Limb (tissue), 2 donors: ENCODE results near the gene COMMD1.
"Not testable (repeated sequence)": the region's sequence is repeated elsewhere in the genome, so short reads cannot be mapped to it uniquely, and the experiment has no call there.

Experiments used
- DNase-seq, 2 donors: peaks; one replicate each; pipeline ENCODE4 v3.0.0-alpha.2; 2016; ENCODE audit errors: extremely low spot score in 2 of 2

The COMMD1 gene

GRCh38 chr2:62014102-62014501, 108.6 kb downstream of the COMMD1 start:
- peak; percentile 71 to 91 for DNase-seq

GRCh38 chr2:62016957-62017356, 111.5 kb downstream of the COMMD1 start:
- DNase-seq = no peak

DNA sequence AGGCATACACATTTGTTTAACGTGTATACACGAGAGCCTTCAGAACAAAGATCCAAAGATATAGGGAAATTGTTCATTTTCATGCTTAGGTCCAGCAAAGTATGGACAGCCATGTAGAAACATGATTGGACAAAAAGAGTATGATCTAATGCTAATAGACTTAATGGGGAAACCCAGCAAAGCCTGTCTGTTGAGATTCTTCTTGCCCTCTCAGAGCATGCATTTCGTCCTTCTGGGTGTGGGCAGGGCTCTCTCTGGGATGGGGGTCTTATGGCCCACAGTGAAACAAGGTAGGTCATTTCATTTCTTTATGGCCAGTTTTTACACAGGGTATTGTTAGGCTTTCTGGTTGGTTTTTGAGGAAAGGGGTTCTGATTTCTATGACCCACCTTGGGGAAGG, 124.4 kb downstream of the COMMD1 start:
- no peak for DNase-seq

DNA sequence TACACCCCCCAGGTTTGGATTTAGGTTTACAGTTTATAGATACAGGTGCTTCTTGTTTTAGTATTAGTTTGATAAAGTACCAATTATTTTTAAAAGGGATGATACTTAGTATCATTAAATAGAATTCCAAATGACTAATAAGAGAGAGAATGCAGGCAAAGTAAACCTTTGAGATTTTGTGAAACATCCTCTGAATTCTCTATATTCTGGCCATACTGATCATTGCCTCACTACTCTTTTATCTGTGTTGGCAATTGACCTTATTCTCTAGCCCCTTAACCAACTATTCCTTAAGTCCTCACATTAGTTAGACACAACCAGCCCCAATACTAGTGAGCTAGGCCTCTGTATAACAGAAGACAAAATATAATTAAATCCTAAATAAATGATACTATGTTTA, 125.4 kb downstream of the COMMD1 start:
- DNase-seq = no peak

- no peak for DNase-seq
Observed at GRCh38 chr2:62032096-62032495, 126.6 kb downstream of the COMMD1 start.

DNA sequence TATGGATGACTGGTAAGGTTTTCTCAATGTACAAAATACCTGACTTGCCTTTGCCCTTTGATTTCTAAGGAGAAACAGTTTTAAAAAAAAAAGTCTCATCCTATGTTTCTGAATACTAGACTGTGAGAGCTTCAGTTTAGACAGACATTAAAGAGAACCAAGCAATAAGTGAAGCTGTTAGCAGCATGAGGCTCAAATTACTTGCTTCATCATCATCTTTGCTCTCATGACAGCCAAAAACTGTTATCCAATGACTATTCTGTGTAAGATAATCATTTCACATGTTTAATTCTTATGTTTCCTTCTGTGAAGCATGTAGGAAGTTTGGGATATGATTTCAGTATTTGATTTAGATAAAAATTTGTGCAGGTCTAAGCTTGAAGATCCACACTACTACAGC, 129.2 kb downstream of the COMMD1 start:
- DNase-seq = no peak

GRCh38 chr2:62036229-62036628, 130.8 kb downstream of the COMMD1 start:
- DNase-seq = no peak

DNA sequence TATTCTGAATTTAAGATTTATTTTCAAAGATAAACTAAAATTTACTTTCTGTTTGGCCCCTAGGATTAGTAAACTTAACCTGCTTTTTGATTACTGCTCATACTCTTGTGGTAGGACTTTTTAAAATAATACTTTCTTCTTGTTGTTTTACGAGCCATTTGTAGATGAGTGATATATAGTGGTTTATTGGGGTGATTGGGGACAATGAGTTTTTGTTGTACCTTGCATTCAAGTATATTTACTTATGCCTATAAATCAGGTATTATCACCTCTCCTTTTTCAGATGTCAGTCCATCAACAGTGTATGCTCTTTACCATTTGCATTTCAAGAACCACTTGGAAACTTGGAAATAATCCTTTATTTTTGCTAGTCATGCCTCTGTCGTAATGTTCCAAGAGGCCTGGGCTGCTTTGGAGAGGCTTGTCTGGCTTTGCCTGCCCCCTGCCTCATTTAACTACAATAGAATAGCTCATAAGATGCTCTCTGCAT, 131.3 kb downstream of the COMMD1 start:
- DNase-seq = no peak

GRCh38 chr2:62038975-62039771, 133.7 kb downstream of the COMMD1 start:
- peak in 1 of 2 donors; percentile 2 for DNase-seq

- DNase-seq = no peak
Observed at GRCh38 chr2:62040926-62041325, 135.5 kb downstream of the COMMD1 start.

DNA sequence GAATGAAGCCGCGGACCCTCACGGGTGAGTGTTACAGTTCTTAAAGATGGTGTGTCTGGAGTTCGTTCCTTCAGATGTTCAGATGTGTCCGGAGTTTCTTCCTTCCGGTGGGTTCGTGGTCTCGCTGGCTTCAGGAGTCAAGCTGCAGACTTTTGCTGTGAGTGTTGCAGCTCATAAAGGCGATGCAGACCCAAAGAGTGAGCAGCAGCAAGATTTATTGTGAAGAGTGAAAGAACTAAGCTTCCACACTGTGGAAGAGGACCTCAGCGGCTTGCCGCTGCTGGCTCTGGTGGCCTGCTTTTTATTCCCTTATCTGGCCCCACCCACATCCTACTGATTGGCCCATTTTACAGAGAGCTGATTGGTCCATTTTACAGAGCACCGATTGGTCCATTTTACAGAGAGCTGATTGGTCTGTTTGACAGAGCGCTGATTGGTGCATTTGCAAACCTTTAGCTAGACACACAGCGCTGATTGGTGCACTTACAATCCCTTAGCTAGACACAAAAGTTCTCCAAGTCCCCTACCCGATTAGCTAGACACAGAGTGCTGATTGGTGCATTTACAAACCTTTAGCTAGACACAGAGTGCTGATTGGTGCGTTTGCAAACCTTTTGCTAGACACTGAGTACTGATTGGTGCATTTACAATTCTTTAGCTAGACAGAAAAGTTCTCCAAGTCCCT, 136.4 kb downstream of the COMMD1 start:
- DNase-seq = not testable (repeated sequence)

- no peak for DNase-seq
Observed at GRCh38 chr2:62042400-62042799, 136.9 kb downstream of the COMMD1 start.

DNA sequence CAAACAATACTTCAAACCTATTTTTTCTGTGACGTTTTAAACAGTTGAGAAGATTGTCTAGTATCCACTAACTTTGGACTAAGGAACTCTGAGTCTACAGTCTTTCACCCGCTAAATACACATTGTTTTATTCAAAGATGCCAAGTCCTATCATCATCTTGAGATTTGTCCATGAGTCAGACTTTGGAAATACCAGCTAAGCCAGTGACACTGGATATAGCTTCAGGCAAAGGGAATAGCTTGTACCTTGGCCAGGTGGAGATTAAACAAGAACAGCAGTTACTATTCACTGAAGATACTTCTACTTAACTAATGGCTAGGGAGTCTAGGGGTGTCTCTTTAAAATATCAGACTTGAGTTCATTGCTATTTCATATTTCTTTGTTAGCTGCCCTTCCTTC, 137.5 kb downstream of the COMMD1 start:
- DNase-seq = no peak

GRCh38 chr2:62045017-62045543, 139.6 kb downstream of the COMMD1 start:
- DNase-seq = no peak

DNA sequence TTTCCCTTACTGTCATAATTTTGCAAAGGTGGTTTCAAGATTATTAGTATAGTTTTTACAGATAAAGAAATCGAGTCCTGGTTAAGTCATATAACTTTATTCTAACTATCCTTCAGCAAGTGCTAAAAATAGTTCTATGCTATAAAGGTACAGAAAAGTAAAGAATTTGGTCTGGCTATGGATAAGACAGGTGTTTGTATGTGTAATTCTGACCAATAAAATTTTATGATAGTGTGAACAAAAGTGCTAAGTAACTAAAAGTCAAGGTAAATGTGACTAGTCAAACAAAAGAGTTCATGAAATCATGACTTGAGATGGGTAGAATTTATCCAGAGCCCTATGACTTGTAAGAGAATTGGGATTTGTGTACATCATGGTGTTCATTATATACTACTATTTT, 140.7 kb downstream of the COMMD1 start:
- DNase-seq = no peak

- no peak for DNase-seq
Observed at GRCh38 chr2:62050456-62051045, 145.1 kb downstream of the COMMD1 start.

GRCh38 chr2:62054029-62054791, 148.7 kb downstream of the COMMD1 start:
- DNase-seq = no peak

GRCh38 chr2:62054916-62055450, 149.5 kb downstream of the COMMD1 start:
- DNase-seq = no peak

DNA sequence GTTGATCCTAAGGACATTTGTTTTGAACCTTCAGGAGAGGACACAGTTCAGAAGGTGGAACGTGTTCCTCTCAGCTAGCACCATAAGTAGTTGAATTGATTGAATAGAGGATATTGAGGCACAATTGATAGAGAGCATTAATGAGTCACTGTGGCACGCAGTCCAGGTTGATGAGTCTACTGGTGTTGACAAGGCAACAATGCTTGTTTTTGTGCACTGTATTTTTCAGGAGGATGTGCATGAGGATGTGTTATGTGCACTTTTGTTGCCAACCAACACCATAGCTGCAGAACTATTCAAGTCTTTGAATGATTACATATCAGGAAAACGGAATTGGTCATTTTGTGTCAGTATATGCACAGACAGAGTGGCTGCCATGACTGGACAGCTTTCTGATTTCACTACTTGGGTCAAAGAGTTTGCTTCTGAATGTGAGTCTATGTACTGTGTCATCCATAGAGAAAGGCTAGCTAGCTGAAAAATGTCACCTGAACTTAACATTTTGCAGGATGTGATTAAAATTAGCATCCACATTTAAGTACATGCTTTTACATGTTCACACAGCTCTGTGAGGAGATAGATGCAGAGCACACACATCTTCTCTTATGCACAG, 150.4 kb downstream of the COMMD1 start:
- DNase-seq = no peak

- no peak for DNase-seq
Observed at GRCh38 chr2:62056341-62056740, 150.9 kb downstream of the COMMD1 start.

- no peak for DNase-seq
Observed at GRCh38 chr2:62065243-62065642, 159.8 kb downstream of the COMMD1 start.
